Panc1 (cell line): Measurements from ENCODE around the gene TJP3. TPM values are rescaled to one million over a fixed set of nuclear protein-coding genes. Genes with fewer than 3 reads are reported as not detected.

Experiments used
- ATAC-seq: fragments of 200-7000 bp; cut with Tn5 transposase; 2 replicates; pipeline ENCODE4 v1.9.1; 2020; ENCODE audit warnings: mild to moderate bottlenecking, moderate library complexity
- BruUV-seq: library from RNA; stranded (reverse); fragments of 400-500 nt; replicated peaks from 2 replicates; lab custom pipeline; 2021; lab: Mats Ljungman, UMichigan
- CTCF ChIA-PET: fragments of 300-600 bp; sonication (Branson Sonifier 250); formaldehyde crosslinking; loops from one replicate; lab custom pipeline; 2022; ENCODE audit warnings: antibody characterized with exemption; lab: Charles Lee
- POLR2A ChIA-PET: fragments of 300-600 bp; sonication (Branson Sonifier 250); formaldehyde crosslinking; loops from one replicate; lab custom pipeline; 2022; ENCODE audit warnings: antibody characterized with exemption; lab: Charles Lee
- DNase-seq: peaks from one replicate; pipeline ENCODE4 v3.0.0-alpha.2; 2010; ENCODE audit warnings: low read depth, low spot score
- H3K27ac ChIP-seq: 2 replicates; pipeline ENCODE4 v1.5.1; 2011; ENCODE audit warnings: mild to moderate bottlenecking, low read length, inconsistent platforms
- H3K27me3 ChIP-seq: fragments of 200-500 bp; sonication (Bioruptor generic); 2 replicates; pipeline ENCODE4 v1.6.0; 2014; ENCODE audit warnings: low read length, inconsistent platforms; ENCODE audit not compliant: control insufficient read depth, insufficient read depth
- H3K36me3 ChIP-seq: fragments of 200-500 bp; sonication (Bioruptor generic); 2 replicates; pipeline ENCODE4 v1.5.1; 2014; ENCODE audit warnings: inconsistent platforms, mild to moderate bottlenecking, low read length, moderate library complexity; ENCODE audit not compliant: control insufficient read depth, insufficient read depth
- H3K4me1 ChIP-seq: 2 replicates; pipeline ENCODE4 v1.5.1; 2011; ENCODE audit warnings: inconsistent platforms, mild to moderate bottlenecking, low read length, moderate library complexity; ENCODE audit not compliant: control insufficient read depth, insufficient read depth
- H3K4me3 ChIP-seq, 2 experiments: 2 replicates each; pipeline ENCODE4 v1.5.1; 2011 to 2012; ENCODE audit warnings: low read depth in 2 of 2, low read length in 2 of 2, mild to moderate bottlenecking in 2 of 2, inconsistent platforms in 1 of 2, moderate library complexity in 1 of 2
- H3K9me3 ChIP-seq: fragments of 200-500 bp; sonication (Bioruptor generic); 2 replicates; pipeline ENCODE4 v1.5.1; 2014; ENCODE audit warnings: low read depth, mild to moderate bottlenecking, inconsistent platforms, low read length, moderate library complexity; ENCODE audit not compliant: control insufficient read depth, insufficient read depth
- POLR2AphosphoS5 ChIP-seq: IDR thresholded peaks from 2 replicates; pipeline ENCODE4 v1.6.1; 2012; ENCODE audit warnings: mild to moderate bottlenecking, low read depth, low read length, moderate library complexity
- SIN3A ChIP-seq: IDR thresholded peaks from 2 replicates; pipeline ENCODE4 v1.6.1; 2012; ENCODE audit warnings: low read depth, mild to moderate bottlenecking, low read length, moderate library complexity, borderline replicate concordance; ENCODE audit not compliant: insufficient read depth
- TCF7L2 ChIP-seq: IDR thresholded peaks from 2 replicates; pipeline ENCODE4 v1.6.1; 2011; ENCODE audit warnings: mild to moderate bottlenecking, low read depth, low read length, inconsistent platforms
- in situ Hi-C: cut with HindIII; loops from 2 replicates; pipeline ENCODE4 v1.10.0; 2016; ENCODE audit warnings: low sequenced_read_pairs, low pct_unique_long_range_greater_than_20kb
- intact Hi-C: fragments of 100-400 bp; cut with micrococcal nuclease; formaldehyde crosslinking; loops from one replicate; pipeline ENCODE4 v1.10.0; 2022; ENCODE audit not compliant: unreplicated experiment
- total RNA-seq: library from RNA; stranded (reverse); gene quantifications from one replicate; pipeline ENCODE4 v1.2.1, GENCODE V29; 2021; ENCODE audit not compliant: unreplicated experiment
- TF ChIP-seq, protein P1 (sequence below): fragments of 450-650 bp; IDR thresholded peaks from 2 replicates; pipeline ENCODE4 v1.5.1; 2017; ENCODE audit warnings: mild to moderate bottlenecking
- TF ChIP-seq, protein P2 (sequence below), 2 experiments: IDR thresholded peaks; 2 replicates each; pipeline ENCODE4 v1.6.1; 2011 to 2012; ENCODE audit warnings: low read depth in 2 of 2, control low read depth in 1 of 2, low read length in 1 of 2, mild to moderate bottlenecking in 1 of 2, moderate library complexity in 1 of 2; ENCODE audit not compliant: insufficient read depth in 1 of 2

The TJP3 gene
- total RNA-seq, 1 experiment from 2014 or later, result 2.7 TPM

GRCh38 chr19:3696660-3696995 is 11.6 kb upstream of the TJP3 start:
- POLR2A ChIA-PET, result no interaction called here
- H3K36me3 ChIP-seq, result no peaks in the 10 kb centered on the region
- H3K9me3 ChIP-seq, result no peaks in the 10 kb centered on the region
- no TSS peak for BruUV-seq
- TF ChIP-seq TCF7L2, result no peak
- TF ChIP-seq POLR2AphosphoS5, result no peak
- TF ChIP-seq SIN3A, result no peak
- TF ChIP-seq, protein P1, sequence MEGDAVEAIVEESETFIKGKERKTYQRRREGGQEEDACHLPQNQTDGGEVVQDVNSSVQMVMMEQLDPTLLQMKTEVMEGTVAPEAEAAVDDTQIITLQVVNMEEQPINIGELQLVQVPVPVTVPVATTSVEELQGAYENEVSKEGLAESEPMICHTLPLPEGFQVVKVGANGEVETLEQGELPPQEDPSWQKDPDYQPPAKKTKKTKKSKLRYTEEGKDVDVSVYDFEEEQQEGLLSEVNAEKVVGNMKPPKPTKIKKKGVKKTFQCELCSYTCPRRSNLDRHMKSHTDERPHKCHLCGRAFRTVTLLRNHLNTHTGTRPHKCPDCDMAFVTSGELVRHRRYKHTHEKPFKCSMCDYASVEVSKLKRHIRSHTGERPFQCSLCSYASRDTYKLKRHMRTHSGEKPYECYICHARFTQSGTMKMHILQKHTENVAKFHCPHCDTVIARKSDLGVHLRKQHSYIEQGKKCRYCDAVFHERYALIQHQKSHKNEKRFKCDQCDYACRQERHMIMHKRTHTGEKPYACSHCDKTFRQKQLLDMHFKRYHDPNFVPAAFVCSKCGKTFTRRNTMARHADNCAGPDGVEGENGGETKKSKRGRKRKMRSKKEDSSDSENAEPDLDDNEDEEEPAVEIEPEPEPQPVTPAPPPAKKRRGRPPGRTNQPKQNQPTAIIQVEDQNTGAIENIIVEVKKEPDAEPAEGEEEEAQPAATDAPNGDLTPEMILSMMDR, result no peak
- TF ChIP-seq, protein P2, sequence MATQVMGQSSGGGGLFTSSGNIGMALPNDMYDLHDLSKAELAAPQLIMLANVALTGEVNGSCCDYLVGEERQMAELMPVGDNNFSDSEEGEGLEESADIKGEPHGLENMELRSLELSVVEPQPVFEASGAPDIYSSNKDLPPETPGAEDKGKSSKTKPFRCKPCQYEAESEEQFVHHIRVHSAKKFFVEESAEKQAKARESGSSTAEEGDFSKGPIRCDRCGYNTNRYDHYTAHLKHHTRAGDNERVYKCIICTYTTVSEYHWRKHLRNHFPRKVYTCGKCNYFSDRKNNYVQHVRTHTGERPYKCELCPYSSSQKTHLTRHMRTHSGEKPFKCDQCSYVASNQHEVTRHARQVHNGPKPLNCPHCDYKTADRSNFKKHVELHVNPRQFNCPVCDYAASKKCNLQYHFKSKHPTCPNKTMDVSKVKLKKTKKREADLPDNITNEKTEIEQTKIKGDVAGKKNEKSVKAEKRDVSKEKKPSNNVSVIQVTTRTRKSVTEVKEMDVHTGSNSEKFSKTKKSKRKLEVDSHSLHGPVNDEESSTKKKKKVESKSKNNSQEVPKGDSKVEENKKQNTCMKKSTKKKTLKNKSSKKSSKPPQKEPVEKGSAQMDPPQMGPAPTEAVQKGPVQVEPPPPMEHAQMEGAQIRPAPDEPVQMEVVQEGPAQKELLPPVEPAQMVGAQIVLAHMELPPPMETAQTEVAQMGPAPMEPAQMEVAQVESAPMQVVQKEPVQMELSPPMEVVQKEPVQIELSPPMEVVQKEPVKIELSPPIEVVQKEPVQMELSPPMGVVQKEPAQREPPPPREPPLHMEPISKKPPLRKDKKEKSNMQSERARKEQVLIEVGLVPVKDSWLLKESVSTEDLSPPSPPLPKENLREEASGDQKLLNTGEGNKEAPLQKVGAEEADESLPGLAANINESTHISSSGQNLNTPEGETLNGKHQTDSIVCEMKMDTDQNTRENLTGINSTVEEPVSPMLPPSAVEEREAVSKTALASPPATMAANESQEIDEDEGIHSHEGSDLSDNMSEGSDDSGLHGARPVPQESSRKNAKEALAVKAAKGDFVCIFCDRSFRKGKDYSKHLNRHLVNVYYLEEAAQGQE (IDR thresholded peaks at IDR 0.05; ENCODE audit: insufficient read depth in 1 of 2, low read depth in 2 of 2, low read length in 1 of 2), result no peak
- H3K27ac ChIP-seq, result no peak overlapping the region
- CTCF ChIA-PET, result no interaction called here
- intact Hi-C loops, result no loop called here
- in situ Hi-C loops, result no loop called here
- H3K4me3 ChIP-seq, result no peak overlapping the region
- ATAC-seq, result no peak
- no peaks in the 10 kb centered on the region for H3K4me1 ChIP-seq
- no peak for DNase-seq
- no peaks in the 10 kb centered on the region for H3K27me3 ChIP-seq

GRCh38 chr19:3697094-3697493 is 11.1 kb upstream of the TJP3 start:
- BruUV-seq, result no TSS peak
- intact Hi-C loops (no loop called here), in situ Hi-C loops (no loop called here)
- no peaks in the 10 kb centered on the region for H3K4me1 ChIP-seq
- CTCF ChIA-PET, result no interaction called here
- H3K4me3 ChIP-seq, result no peak overlapping the region
- H3K27me3 ChIP-seq, result no peaks in the 10 kb centered on the region
- H3K36me3 ChIP-seq, result no peaks in the 10 kb centered on the region
- POLR2A ChIA-PET, result no interaction called here
- no peak for ATAC-seq
- no peak for TF ChIP-seq POLR2AphosphoS5
- TF ChIP-seq SIN3A, result no peak
- TF ChIP-seq, protein P1, result no peak
- TF ChIP-seq, protein P2 (IDR thresholded peaks at IDR 0.05; ENCODE audit: insufficient read depth in 1 of 2, low read depth in 2 of 2, low read length in 1 of 2), result no peak
- TF ChIP-seq TCF7L2, result no peak
- no peaks in the 10 kb centered on the region for H3K9me3 ChIP-seq
- H3K27ac ChIP-seq, result no peak overlapping the region
- DNase-seq, result no peak
